Measurements from ENCODE around the gene ADD3. TPM values are rescaled to one million over a fixed set of nuclear protein-coding genes. Genes with fewer than 3 reads are reported as not detected.
A peak's percentile ranks its signal among the peaks of the same experiment; 100 is the strongest.

Gene ADD3
- polyA plus RNA-seq, 3 donors = 94.8 to 126 (median 111) TPM

GRCh38 chr10:110040767-110041478 is 33.1 kb downstream of the ADD3 start:
- WGBS (ENCODE audit: insufficient coverage) = 100% methylated on average over 1 of the region's 9 CpGs
- Histone ChIP-seq H3K4me3 (replicated peaks in 1 of 3; ENCODE audit: low read depth in 2 of 3, low read length in 3 of 3) (no peak overlapping the region), H3K79me2 (ENCODE audit: insufficient read depth, low read length) (peaks cover 99% of the 10 kb centered on the region), H3K27ac (ENCODE audit: low read depth in 1 of 2, low read length in 2 of 2) (no peak overlapping the region), H2AFZ (ENCODE audit: insufficient read depth, low read depth, low read length, poor library complexity, severe bottlenecking) (no peak overlapping the region), H3K9ac (ENCODE audit: insufficient read depth, low read length, poor library complexity, severe bottlenecking) (no peak overlapping the region), H3K27me3 (ENCODE audit: control insufficient read depth in 2 of 2, insufficient read depth in 2 of 2, low read length in 2 of 2) (no peaks in the 10 kb centered on the region), H3K4me2 (replicated peaks; ENCODE audit: extremely low read depth, low read length, poor library complexity, severe bottlenecking) (no peak overlapping the region), H3K4me1 (ENCODE audit: control insufficient read depth in 1 of 2, insufficient read depth in 2 of 2, low read length in 2 of 2) (peaks cover 0 to 11% of the 10 kb centered on the region in 2 donors), H3K9me3 (replicated peaks in 1 of 2; ENCODE audit: control insufficient read depth in 1 of 2, insufficient read depth in 1 of 2, low read length in 2 of 2) (no peaks in the 10 kb centered on the region), H3K36me3 (replicated peaks in 1 of 2; ENCODE audit: control insufficient read depth in 1 of 2, insufficient read depth in 2 of 2, low read length in 2 of 2) (no peaks in the 10 kb centered on the region), H4K20me1 (ENCODE audit: insufficient read depth, low read length) (peaks cover 28% of the 10 kb centered on the region)
- peaks cover 22% of the 10 kb centered on the region for H3K4me1 Mint-ChIP-seq
- H3K27me3 Mint-ChIP-seq (ENCODE audit: low read depth in 3 of 3) = peaks cover 0 to 4% (median 0%) of the 10 kb centered on the region in 3 donors
- peaks cover 5 to 8% of the 10 kb centered on the region in 2 donors for H3K36me3 Mint-ChIP-seq
- intact Hi-C loops (cut with micrococcal nuclease) = no loop called here
- peaks cover 0 to 3% (median 0%) of the 10 kb centered on the region in 7 donors for H3K9me3 Mint-ChIP-seq
- H3K27ac Mint-ChIP-seq = peak overlapping the region in 4 of 7 donors; percentile 5 to 30 (median 10)
- DNase-seq = no peak
- H3K4me3 Mint-ChIP-seq = no peak overlapping the region
- no peak for TF ChIP-seq CTCF (IDR thresholded peaks at IDR 0.05)

GRCh38 chr10:110041479-110041829 is 33.7 kb downstream of the ADD3 start:
- Histone ChIP-seq H4K20me1 (ENCODE audit: insufficient read depth, low read length) (peaks cover 28% of the 10 kb centered on the region), H3K27me3 (ENCODE audit: control insufficient read depth in 2 of 2, insufficient read depth in 2 of 2, low read length in 2 of 2) (no peaks in the 10 kb centered on the region), H3K36me3 (replicated peaks in 1 of 2; ENCODE audit: control insufficient read depth in 1 of 2, insufficient read depth in 2 of 2, low read length in 2 of 2) (no peaks in the 10 kb centered on the region), H3K4me3 (replicated peaks in 1 of 3; ENCODE audit: low read depth in 2 of 3, low read length in 3 of 3) (no peak overlapping the region), H3K4me2 (replicated peaks; ENCODE audit: extremely low read depth, low read length, poor library complexity, severe bottlenecking) (no peak overlapping the region), H3K27ac (ENCODE audit: low read depth in 1 of 2, low read length in 2 of 2) (no peak overlapping the region), H3K9me3 (replicated peaks in 1 of 2; ENCODE audit: control insufficient read depth in 1 of 2, insufficient read depth in 1 of 2, low read length in 2 of 2) (no peaks in the 10 kb centered on the region), H3K9ac (ENCODE audit: insufficient read depth, low read length, poor library complexity, severe bottlenecking) (no peak overlapping the region), H2AFZ (ENCODE audit: insufficient read depth, low read depth, low read length, poor library complexity, severe bottlenecking) (no peak overlapping the region), H3K4me1 (ENCODE audit: control insufficient read depth in 1 of 2, insufficient read depth in 2 of 2, low read length in 2 of 2) (peaks cover 0 to 11% of the 10 kb centered on the region in 2 donors), H3K79me2 (ENCODE audit: insufficient read depth, low read length) (peaks cover 99% of the 10 kb centered on the region)
- no peak for TF ChIP-seq CTCF (IDR thresholded peaks at IDR 0.05)
- Mint-ChIP-seq H3K4me3 (no peak overlapping the region), H3K27me3 (ENCODE audit: low read depth in 3 of 3) (peaks cover 0 to 4% (median 0%) of the 10 kb centered on the region in 3 donors), H3K4me1 (peaks cover 24% of the 10 kb centered on the region), H3K9me3 (peaks cover 0 to 3% (median 0%) of the 10 kb centered on the region in 7 donors), H3K27ac (no peak overlapping the region), H3K36me3 (peaks cover 3 to 5% of the 10 kb centered on the region in 2 donors)
- WGBS (ENCODE audit: insufficient coverage) = no CpG with 5 or more reads among the region's 3 CpGs
- no peak for DNase-seq
- intact Hi-C loops (cut with micrococcal nuclease) = no loop called here

Measured in CD14-positive monocyte (primary cell).